KOPT-K1 (cell line): ENCODE data around the gene DGKG.

Source experiments
- H3K27ac ChIP-seq: fragments of 200-600 bp; sonication (generic); 2 replicates; pipeline ENCODE4 v1.5.1; 2016; ENCODE audit warnings: antibody characterized with exemption, mild to moderate bottlenecking, low read depth, low read length; ENCODE audit not compliant: poor library complexity, severe bottlenecking
- H3K36me3 ChIP-seq: fragments of 200-600 bp; sonication (generic); 2 replicates; pipeline ENCODE4 v1.5.1; 2017; ENCODE audit warnings: antibody characterized with exemption, mild to moderate bottlenecking, low read length, moderate library complexity; ENCODE audit not compliant: insufficient read depth
- H3K9me3 ChIP-seq: fragments of 200-600 bp; sonication (generic); 2 replicates; pipeline ENCODE4 v1.5.1; 2017; ENCODE audit warnings: antibody characterized with exemption, low read length, mild to moderate bottlenecking; ENCODE audit not compliant: insufficient read depth, poor library complexity, severe bottlenecking

DGKG gene

DNA sequence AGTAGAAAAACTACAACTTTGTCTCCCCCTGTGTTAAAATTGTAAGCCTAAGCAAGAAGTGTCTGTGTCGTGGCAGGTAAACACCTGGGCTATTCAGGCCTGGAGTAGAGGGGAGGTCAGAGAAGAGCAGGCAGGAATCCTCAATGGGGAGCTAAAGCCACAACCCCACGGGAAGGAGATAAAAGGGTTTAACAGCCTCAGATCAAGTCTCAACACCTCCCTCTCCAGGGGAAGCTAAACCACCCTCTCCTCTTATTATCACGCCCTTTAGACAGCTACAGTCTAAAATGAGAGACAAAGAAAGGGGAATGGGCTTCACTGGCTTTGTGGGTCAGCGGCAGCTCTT lies 264.7 kb downstream of the DGKG start:
- H3K9me3 ChIP-seq, result no peaks in the 10 kb centered on the region
- no peaks in the 10 kb centered on the region for H3K36me3 ChIP-seq
- no peak overlapping the region for H3K27ac ChIP-seq
